Endodermal cell (in vitro differentiated cells): Measurements from ENCODE around the gene KAT2A. TPM values are rescaled to one million over a fixed set of nuclear protein-coding genes. Genes with fewer than 3 reads are reported as not detected.

Experiments
- DNase-seq: peaks from one replicate; pipeline ENCODE4 v3.0.0-alpha.2; 2017
- H3K27ac ChIP-seq: 2 replicates; pipeline ENCODE4 v1.5.1; 2013; ENCODE audit warnings: mild to moderate bottlenecking, low read depth, low read length, moderate library complexity
- H3K27me3 ChIP-seq: 2 replicates; pipeline ENCODE4 v1.6.1; 2013; ENCODE audit warnings: mild to moderate bottlenecking, low read length, moderate library complexity; ENCODE audit not compliant: insufficient read depth, control insufficient read depth, poor library complexity, severe bottlenecking
- H3K36me3 ChIP-seq: 2 replicates; pipeline ENCODE4 v1.7.0; 2013; ENCODE audit warnings: mild to moderate bottlenecking, low read length, moderate library complexity; ENCODE audit not compliant: control insufficient read depth, insufficient read depth
- H3K4me1 ChIP-seq: one replicate; pipeline ENCODE4 v1.7.0; 2013; ENCODE audit warnings: low read length; ENCODE audit not compliant: control insufficient read depth, insufficient read depth
- H3K4me3 ChIP-seq: 2 replicates; pipeline ENCODE4 v1.5.1; 2013; ENCODE audit warnings: mild to moderate bottlenecking, low read length, moderate library complexity
- H3K9ac ChIP-seq: 2 replicates; pipeline ENCODE4 v1.6.1; 2013; ENCODE audit warnings: mild to moderate bottlenecking, low read length, moderate library complexity; ENCODE audit not compliant: poor library complexity, severe bottlenecking; ENCODE audit errors: extremely low read depth
- H3K9me3 ChIP-seq: 2 replicates; pipeline ENCODE4 v1.6.1; 2013; ENCODE audit warnings: mild to moderate bottlenecking, low read length, moderate library complexity; ENCODE audit not compliant: control insufficient read depth
- H3K27ac Mint-ChIP-seq: 2 replicates; pipeline ENCODE4 v1.8.0; 2020; ENCODE audit warnings: mixed read lengths
- H3K27me3 Mint-ChIP-seq: 2 replicates; pipeline ENCODE4 v1.8.0; 2021; ENCODE audit warnings: mild to moderate bottlenecking, mixed read lengths; ENCODE audit not compliant: insufficient read depth
- H3K36me3 Mint-ChIP-seq: 2 replicates; pipeline ENCODE4 v1.8.0; 2020; ENCODE audit warnings: low read depth, mixed read lengths
- H3K4me1 Mint-ChIP-seq: 2 replicates; pipeline ENCODE4 v1.8.0; 2020; ENCODE audit warnings: mixed read lengths
- H3K4me3 Mint-ChIP-seq: 2 replicates; pipeline ENCODE4 v1.8.0; 2020; ENCODE audit warnings: mild to moderate bottlenecking, moderate library complexity, mixed read lengths
- H3K9me3 Mint-ChIP-seq: 2 replicates; pipeline ENCODE4 v1.8.0; 2020; ENCODE audit warnings: mild to moderate bottlenecking, mixed read lengths
- WGBS, 2 experiments: methylation state at CpG; one replicate each; pipeline versions ENCODE4 v1.1.5 to v1.1.7; 2013; ENCODE audit warnings: missing lambda C conversion rate in 2 of 2, mixed read lengths in 1 of 2; ENCODE audit not compliant: insufficient coverage in 1 of 2, insufficient read length in 1 of 2; 5-methylcytosine and 5-hydroxymethylcytosine counted together
- total RNA-seq, 2 donors: library from RNA; stranded (reverse); fragmentation: NEBNext Ultra II Directional in 1 of 2; extraction: Animal tissue kit (Norgen Biotek cat#: 25700) in 1 of 2; gene quantifications; 2 replicates in 1 of 2; 3 replicates in 1 of 2; pipeline ENCODE4 v1.2.1, GENCODE V29; 2021
- TF ChIP-seq, protein P1 (sequence below): fragments of 200-600 bp; sonication (generic); conservative IDR thresholded peaks from 2 replicates; pipeline ENCODE4 v1.5.0; 2021; ENCODE audit warnings: antibody characterized with exemption, mild to moderate bottlenecking

The KAT2A gene
- total RNA-seq, 2 donors from 2014 or later, result 48.0 to 57.6 TPM

DNA sequence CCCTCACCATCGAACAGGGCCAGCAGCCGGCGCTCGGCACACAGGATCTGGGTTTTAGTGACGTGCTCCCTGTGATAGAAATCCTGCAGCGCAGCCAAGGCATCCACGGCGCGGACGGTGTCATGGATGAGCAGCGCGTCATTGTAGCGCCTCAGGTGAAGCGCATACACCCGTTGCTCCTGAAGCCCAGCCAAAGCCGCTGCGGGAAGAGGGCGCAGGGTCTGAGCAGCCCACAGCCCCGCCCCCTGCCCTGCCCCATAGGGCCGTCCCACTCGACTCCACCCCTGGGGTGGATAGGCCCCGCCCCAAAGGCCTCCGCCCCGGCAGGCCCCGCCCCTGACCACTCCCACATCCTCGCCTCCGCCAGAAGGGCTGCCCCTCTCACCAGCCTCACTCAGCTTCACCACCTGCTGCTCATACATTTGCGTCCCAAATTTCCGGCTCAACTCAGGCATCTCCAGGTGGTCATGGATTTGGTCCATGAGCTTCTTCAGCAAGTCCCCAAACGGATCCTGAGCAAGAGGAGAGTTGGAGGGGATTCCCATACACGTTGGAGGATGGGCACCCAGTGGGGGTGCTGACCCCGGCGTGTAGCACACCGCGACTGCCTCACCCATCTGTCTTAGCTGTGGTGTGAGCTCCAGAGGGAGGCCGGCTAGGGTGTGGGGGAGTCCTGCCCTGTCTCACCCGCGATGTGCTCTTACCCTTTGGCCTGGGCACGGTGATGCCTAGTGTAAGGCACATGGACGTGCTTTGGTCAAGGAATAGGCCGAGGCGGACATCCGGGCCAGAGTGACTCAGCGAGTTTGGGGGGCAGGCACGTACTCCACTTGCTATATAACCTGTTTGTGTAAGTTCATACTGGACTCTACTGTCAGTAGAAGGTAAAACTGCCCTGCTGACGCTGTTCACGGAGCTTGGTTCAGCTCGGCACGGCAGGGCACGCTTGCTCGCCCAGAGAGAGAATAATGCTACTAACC, 13.3 kb downstream of the KAT2A start:
- H3K27me3 Mint-ChIP-seq, result peaks cover 22% of the 10 kb centered on the region
- H3K9ac ChIP-seq, result no peak overlapping the region
- TF ChIP-seq, protein P1, sequence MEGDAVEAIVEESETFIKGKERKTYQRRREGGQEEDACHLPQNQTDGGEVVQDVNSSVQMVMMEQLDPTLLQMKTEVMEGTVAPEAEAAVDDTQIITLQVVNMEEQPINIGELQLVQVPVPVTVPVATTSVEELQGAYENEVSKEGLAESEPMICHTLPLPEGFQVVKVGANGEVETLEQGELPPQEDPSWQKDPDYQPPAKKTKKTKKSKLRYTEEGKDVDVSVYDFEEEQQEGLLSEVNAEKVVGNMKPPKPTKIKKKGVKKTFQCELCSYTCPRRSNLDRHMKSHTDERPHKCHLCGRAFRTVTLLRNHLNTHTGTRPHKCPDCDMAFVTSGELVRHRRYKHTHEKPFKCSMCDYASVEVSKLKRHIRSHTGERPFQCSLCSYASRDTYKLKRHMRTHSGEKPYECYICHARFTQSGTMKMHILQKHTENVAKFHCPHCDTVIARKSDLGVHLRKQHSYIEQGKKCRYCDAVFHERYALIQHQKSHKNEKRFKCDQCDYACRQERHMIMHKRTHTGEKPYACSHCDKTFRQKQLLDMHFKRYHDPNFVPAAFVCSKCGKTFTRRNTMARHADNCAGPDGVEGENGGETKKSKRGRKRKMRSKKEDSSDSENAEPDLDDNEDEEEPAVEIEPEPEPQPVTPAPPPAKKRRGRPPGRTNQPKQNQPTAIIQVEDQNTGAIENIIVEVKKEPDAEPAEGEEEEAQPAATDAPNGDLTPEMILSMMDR, result no peak

DNA sequence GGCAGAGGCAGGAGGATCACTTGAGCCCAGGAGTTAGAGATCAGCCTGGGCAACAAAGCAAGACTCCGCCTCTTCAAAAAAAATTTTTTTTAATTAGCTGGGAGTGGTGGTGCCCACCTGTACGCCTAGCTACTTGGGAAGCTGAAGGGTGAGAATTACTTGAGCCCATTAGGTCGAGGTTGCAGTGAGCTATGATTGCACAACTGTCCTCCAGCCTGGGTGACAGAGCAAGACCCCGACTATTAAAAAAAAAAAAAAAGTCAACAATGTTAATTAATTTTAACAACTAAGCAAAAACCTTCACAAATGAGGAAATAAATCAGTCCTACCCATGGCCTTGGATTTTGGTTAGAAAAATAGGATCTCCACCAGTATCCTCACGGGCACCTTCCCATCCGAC, 14.0 kb downstream of the KAT2A start:
- TF ChIP-seq, protein P1, result no peak
- Mint-ChIP-seq H3K27me3 (peaks cover 22% of the 10 kb centered on the region), H3K4me1 (no peaks in the 10 kb centered on the region), H3K9me3 (no peaks in the 10 kb centered on the region), H3K4me3 (peak overlapping the region; percentile 53), H3K36me3 (no peaks in the 10 kb centered on the region), H3K27ac (no peak overlapping the region)
- DNase-seq, result no peak
- 63 to 74% methylated on average over 3 to 6 of the region's 6 CpGs for WGBS, 2 experiments
- Histone ChIP-seq H3K9me3 (no peaks in the 10 kb centered on the region), H3K27ac (no peak overlapping the region), H3K27me3 (peaks cover 15% of the 10 kb centered on the region), H3K4me3 (peak overlapping the region; percentile 67), H3K36me3 (no peaks in the 10 kb centered on the region), H3K4me1 (no peaks in the 10 kb centered on the region), H3K9ac (no peak overlapping the region)

More for the DNA sequence above, 13.3 kb downstream of the KAT2A start:
- Mint-ChIP-seq H3K4me3 (peak overlapping the region; percentile 53), H3K9me3 (no peaks in the 10 kb centered on the region), H3K27ac (peak overlapping the region; percentile 55), H3K36me3 (no peaks in the 10 kb centered on the region), H3K4me1 (no peaks in the 10 kb centered on the region)
- Histone ChIP-seq H3K36me3 (no peaks in the 10 kb centered on the region), H3K27ac (no peak overlapping the region), H3K4me3 (peak overlapping the region; percentile 67), H3K9me3 (no peaks in the 10 kb centered on the region), H3K27me3 (peaks cover 11% of the 10 kb centered on the region), H3K4me1 (no peaks in the 10 kb centered on the region)
- peak; percentile 100 for DNase-seq
- WGBS, 2 experiments, result 30 to 54% methylated on average over 27 to 51 of the region's 51 CpGs

DNA sequence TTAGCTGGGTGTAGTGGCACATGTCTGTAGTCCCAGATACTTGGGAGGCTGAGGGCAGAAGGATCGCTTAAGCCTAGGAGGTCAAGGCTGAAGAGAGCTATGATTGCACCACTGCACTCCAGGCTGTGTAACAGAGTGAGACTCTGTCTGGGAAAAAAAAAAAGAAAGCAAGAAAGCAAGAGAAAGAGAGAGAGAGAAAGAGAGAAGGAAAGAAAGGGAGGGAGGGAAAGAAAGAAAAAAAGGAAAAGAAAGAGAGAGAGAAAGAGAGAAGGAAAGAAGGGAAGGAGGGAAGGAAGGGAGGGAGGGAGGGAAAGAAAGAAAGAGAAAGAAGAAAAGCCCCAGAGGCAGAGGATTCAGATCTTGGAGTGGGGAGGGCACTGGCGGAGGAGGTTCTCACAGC, 15.2 kb downstream of the KAT2A start:
- peaks cover 24% of the 10 kb centered on the region for H3K27me3 Mint-ChIP-seq
- H3K4me1 ChIP-seq, result no peaks in the 10 kb centered on the region
- no peak for DNase-seq
- H3K27ac ChIP-seq, result no peak overlapping the region
- no peaks in the 10 kb centered on the region for H3K4me1 Mint-ChIP-seq
- no peaks in the 10 kb centered on the region for H3K36me3 ChIP-seq
- no peaks in the 10 kb centered on the region for H3K9me3 ChIP-seq
- no peak overlapping the region for H3K27ac Mint-ChIP-seq
- H3K27me3 ChIP-seq, result peaks cover 19% of the 10 kb centered on the region
- H3K9ac ChIP-seq, result no peak overlapping the region
- no peak overlapping the region for H3K4me3 ChIP-seq
- no peaks in the 10 kb centered on the region for H3K9me3 Mint-ChIP-seq
- no peak overlapping the region for H3K4me3 Mint-ChIP-seq
- H3K36me3 Mint-ChIP-seq, result no peaks in the 10 kb centered on the region
- TF ChIP-seq, protein P1, result no peak
- WGBS, 2 experiments, result 86 to 90% methylated on average over 1 of the region's 2 CpGs
